Fibroblast of upper back skin (primary cell): ENCODE results near the gene SLC49A4.

ENCODE experiments used
- DNase-seq: peaks from one replicate; pipeline ENCODE4 v3.0.0-alpha.2; 2013

Gene SLC49A4

DNA sequence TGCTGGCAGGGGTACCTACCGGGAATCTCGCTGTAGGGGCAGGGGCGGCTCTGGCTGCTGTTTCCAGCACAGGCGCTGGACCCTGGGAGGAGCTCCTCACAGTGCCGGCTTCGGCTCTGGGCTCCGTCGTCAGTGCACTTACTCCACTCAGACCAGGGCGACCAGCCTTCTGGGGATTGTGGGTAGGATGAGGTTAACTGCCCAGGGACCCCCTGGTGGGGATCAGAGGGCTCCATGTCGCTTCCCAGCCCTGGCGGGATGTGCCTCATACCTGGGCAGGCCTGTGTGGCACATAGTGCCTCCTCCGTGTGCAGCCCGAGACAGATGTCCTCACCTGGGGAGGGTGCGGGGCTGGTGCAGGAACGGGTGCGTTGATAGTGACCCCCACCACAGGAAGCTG, 117.0 kb downstream of the SLC49A4 start:
- DNase-seq, result no peak

DNA sequence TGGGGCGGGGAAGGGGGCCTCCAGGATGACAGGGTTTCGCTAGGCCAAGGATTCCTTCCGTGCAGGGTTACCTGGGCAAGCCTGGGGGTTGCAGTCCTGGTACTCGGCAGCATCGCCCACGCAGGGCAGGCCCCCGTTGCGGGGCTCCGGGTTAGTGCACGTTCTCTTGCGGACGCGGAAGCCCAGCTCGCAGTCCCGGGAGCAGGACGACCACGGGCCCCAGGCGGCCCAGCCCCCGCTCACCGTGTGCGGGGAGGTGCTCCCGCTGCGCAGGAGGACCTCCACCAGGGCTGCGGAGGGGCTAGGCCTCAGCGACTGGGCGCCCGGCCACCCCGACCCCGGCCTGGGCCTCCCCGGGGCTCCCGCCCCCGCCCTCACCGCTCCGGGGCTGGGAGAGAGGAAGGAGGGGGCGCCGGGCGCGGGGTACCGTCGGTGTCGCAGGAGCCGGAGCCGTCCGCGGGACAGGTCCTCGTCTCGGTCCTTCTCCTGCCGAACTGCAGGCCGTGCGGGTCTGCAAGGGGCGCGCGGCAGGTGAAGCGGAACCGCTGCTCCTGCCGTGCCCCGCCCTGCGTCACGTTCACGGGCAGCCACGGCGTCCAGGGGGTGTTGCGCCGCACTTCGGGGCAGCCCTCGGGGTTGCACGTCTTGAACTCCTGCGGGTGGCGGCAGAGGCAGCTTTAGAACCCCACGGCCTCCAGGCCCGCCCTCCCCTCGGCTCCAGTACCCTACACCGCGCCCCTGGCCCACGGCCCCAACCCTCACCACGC, 118.1 kb downstream of the SLC49A4 start:
- DNase-seq, result no peak

DNA sequence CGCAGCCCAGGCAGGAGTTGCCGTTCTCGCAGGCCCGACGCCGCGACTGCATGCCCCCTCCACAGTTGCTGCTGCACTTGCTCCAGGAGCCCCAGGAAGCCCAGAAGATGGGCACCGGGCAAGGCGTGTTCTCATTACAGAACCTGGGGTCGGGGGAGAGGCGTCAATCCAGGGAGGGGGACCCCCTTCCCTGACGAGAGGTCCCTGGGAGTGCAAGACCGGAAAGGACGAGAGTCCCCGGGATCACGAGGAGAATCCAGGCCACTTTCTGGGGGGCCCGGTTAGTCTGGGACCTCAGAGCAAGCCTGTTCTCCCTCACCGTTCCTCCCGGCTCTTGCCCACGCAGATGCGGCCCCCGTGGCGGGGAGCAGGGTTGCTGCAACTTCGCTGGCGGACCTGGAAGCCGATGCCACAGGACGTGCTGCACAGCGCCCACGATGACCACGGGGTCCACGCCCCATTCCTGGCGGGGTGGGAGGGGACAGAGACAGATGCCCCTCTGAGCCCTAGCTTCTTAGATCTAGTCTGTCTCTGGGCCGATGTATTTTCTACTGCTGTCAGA, 118.8 kb downstream of the SLC49A4 start:
- no peak for DNase-seq

DNA sequence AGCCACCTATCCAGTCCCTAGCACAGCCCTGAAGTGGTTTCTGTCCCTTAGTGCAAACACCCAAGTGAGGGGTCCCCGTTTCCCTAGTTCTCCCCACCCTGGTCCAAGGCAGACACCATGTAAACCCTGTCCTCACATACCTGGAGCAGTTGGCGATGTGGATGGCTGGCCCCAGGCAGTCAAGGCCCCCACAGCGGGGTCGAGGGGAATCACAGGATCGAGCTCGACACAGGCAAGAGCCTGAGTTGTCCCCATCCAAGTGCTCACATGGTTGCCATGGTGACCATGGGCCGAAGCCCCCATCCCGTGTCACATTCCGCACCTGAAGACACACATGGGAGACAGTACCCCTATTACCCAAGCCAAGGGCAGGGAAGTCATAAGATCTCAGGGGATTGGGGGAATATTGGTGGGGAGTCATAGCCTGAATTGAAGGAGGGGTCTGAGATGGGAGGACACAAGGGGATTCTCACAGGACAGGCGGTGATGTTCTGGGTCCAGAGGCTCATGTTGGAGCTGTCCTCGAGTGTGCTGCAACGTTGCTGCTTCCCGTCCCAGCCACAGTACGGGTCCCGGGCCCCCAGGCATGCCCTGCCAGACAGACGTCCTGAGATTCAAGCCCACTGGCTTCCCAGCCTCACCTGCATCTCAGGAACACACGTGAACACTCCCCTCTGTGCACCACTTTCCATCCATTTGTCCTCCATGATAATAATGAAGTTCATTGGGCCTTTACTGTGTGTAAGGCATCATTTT, 120.6 kb downstream of the SLC49A4 start:
- no peak for DNase-seq

DNA sequence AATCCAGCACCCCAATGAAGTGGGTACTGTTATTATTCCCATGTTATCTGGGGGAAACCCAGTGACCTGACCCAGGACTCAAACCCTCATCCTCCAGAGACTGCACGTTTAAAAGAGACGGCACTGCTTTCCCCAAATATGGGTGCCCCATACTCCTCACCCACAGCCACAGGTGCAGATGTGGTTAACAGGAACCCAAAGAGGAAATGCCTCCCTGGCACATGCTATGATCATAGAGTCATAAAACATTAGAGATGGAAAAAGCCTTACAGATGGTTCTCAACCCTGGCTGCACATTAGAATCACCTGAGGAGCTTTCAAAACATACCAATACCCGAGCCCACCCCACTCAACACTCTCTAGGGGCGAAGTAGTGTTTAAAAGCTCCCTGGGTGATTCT, 121.2 kb downstream of the SLC49A4 start:
- no peak for DNase-seq

DNA sequence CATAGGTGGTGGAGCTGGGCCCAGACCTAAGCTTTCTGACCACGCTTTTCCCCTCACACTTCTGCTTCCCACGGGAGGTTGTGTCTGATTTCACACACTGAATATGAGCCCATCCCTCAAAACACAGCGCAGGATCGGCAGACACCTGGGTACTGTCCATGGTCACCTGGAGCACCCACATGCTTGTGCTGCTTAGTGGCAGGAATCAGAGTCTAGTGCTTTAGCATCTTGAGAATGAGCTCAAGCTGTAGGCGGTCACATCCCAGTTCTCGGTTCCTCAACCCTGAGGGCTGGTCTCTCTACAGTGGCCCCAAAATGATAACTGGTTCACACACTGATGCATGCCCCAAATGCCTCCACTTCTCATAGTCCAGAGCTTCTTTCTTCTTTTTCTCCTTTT, 121.7 kb downstream of the SLC49A4 start:
- DNase-seq, result no peak

DNA sequence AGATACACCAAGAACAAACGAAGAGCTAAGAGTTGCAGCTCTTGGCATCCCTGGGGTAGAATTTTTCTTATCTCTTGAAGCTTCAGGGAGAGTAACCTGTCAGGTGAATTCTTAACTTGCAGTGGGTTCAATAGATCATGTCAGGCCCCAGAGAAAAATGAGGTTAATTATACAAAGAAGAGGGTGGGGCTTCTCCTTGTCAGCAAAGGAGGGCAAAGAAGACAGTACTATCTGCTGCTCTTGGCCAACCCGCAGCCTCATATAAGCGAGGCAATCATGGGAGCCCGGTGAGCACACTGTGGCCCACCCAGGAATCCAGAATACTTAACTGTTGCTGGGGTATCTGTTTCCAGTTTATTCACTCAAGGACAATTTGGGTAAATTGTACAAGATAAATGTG, 122.5 kb downstream of the SLC49A4 start:
- no peak for DNase-seq

DNA sequence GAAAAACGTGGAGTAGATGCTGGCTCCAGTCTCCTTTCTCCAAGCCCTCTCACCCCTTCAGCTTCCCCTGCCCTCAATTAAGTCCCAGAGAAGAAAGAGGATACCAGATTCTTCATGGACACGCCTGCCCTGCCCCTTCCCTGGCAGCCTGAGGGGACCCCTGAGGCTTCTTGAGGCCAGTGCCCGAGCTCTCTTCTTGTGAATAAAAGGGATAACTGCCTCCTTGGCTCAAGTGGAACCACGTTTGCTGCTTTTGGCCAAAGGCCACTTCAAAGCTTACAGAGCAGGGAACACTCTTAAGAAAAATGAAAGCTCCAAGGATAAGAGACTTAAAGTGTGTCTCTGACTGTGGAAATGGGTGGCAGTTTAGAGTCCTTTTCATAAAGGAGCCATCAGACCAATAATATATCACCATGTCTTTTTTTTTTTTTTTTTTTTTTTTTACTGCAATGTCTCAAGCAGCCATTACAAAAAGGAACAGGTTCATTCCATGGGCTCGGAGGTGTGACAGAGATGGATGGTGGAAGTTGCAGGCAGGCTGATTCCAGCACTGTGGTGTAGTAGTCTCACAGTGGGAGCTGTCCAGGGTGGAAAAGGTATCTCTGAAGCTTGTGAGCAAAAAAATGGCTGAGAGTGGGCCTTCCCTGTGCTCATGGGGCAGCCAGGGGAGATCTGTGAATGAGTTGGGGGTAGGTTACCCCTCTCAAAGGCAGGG, 123.9 kb downstream of the SLC49A4 start:
- peak; percentile 10 for DNase-seq

DNA sequence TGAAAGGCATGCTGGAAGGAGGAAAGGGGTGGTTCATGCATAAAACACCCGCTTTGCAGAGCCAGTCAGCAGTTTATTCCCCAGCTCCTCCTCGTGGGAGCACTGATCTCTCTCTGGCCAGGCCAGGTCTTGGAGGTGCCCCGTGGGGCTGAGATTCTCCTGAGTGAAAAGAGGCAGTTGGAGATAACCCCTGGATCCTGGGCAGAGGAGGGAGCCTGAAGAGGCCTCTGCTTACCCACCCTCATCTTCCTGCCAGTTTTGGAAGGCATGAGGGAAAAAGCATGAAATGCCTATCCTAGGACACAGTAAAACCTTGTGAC, 124.4 kb downstream of the SLC49A4 start:
- DNase-seq, result no peak

DNA sequence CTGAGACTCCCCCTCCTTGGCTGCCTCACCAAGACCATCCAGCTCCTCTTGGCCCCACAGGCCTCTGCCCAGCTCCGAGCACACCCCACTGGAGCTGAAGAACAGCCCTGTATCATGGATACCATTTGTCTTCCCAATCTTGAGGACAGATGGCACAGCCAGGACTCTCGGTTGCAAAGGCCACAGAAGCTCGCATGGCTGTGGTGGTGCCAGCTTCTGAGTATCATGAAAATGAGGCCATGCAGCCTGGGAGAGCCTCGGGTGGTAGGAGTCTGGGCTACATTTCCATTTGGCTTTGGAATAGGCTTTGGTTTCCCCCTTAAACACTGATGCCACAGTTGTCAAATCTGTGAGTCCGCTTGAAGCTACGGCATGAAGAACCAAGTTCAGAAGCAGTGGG, 126.1 kb downstream of the SLC49A4 start:
- no peak for DNase-seq

DNA sequence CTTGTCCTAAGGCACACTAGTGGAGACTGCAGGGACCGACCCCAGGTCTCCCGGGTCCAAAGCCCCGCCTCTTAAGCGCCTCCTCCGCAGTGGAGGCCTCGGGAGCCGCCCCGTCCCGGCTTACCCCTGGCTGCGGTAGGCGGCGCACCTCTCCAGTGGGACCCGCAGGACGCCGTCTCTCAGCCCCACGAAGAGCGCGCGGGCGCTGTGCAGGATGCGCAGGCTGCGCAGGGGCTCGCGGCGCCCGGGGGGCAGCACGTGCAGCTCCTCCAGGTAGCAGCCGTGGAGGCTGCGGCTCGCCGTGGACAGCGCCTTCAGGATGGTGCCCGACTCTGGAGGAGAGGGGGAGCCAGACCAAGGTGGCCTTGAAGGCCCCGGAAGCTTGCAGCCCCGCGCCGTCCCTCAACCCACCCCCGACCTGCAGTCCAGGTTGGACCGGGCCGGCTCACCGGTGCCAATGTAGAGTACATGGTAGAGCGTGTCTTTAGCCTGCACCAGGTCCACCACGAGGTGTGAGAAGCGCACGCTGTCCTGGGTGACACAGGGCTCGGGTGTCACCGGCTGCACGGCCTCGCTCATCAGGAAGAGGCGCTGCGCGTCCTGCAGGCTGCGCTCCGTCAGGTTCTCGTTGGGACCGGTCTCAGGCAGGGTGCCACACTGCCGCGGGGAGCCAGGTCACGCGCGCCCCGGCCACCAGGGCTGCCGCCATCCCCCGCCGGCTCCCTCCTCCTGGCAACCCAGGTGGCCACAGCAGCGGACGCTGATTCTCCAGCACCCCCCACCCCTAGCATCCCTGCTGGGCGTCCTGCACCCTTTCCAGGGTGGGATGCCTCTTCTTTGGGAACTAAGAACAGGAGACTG, 127.2 kb downstream of the SLC49A4 start:
- no peak for DNase-seq

DNA sequence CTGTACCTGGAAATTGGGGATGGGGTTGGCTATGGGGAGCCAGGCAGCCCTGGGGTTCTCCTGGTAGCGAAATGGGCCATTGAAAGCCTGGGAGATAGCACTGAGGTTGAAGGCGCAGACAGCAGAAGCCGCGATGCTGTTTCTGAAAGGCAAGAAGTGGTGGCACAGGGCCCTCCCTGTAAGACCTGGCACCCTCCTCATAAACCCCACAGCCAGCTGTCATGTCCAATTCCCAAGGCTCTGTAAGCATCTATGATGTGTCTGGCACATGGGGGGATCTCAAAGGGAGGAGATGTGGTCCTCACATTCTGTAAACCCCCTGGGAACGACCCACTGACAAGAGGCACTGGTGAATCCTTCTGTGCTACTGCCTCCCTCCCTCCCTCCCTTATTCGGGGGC, 128.7 kb downstream of the SLC49A4 start:
- DNase-seq, result no peak

DNA sequence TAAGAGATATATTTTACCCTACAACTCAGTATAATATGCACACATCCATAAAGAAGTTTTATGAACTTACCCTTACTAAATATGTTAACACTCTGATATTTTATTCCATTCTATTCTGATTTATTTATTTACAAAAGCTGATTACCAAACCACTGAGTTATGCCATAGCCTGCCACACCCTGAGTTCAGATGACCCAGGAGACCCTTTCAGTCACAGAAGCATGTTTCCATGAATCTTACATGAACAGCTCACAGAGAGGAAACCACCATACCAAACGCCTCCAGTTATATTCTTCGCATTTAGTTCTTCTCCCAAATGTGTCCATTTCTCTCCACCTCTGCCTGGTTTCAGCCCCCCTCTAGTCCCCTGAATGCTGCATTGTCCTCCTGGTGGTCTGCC, 129.2 kb downstream of the SLC49A4 start:
- DNase-seq, result no peak

DNA sequence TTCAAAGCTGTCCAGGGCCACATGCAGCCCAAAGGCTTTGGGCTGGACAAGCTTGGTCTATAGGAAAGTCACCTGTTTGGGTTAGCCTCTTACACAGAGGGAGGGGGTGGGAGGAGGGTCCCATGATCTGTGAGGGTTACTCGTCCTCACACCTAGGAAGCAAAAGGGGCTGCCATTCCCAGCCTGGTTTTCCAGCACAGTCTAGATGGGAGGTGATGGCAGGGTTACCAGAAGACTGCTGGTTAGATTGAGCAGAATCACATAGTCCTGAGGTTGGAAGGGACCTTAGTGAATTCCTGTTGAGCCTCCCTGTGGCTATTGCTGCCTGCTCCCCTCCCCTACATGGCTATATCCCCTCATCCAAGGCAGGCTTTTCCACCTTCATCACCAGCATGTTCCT, 130.9 kb downstream of the SLC49A4 start:
- DNase-seq, result no peak

DNA sequence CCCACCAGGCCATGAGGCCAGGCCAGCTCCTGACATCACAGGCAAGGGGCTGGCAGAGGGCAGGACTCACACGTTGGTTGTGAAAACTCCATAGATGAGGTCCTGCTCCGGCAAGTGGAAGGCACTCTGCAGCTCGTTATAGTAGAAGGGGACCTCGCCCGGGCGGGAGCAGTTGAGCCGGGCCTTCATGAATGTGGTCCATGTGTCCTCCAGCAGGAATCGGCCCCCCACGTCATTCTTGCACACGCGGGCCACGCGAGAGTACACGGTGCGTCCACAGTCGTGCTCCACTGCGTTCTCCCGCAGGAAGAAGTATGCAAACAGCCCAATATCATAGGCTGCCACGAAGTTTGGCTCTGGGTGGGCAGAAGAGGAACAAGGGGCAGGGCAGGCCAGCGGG, 131.5 kb downstream of the SLC49A4 start:
- no peak for DNase-seq

DNA sequence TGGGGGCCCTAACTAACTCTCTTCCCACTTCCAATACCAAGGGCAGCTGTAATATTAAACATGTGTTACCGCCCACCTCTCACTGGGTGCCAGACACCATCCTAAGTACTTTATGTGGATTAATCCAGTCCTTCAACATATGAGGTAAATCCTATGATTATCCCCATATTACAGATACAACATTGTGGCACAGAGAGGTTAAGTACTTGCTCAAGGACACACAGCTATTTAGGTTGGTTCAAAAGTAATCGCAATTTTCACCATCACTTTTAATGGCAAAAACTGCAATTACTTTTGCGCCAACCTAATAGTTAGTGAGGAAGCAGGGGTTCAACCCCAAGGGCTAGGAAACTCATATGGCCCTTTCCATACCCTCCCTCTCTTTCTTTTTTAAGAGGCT, 131.9 kb downstream of the SLC49A4 start:
- no peak for DNase-seq

DNA sequence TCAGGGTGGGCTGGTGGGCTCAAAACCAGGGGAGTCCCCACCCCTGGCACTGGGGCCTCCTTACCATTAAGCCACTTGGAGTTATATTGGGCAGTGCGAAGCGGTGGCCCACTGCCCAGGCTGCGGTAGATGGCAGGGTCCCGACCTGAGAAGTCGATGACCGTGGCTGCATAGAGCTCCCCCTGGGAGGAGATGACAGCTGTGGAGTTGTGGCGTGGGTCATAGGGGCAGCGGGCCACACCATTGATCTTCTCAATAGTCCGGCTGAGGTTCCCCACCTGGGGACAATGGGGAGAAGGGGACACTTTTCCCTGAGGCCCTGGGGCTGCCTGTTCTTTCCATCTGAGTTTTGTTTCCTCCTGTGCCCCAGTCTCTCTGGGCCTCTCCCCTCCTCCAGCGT, 132.9 kb downstream of the SLC49A4 start:
- no peak for DNase-seq

DNA sequence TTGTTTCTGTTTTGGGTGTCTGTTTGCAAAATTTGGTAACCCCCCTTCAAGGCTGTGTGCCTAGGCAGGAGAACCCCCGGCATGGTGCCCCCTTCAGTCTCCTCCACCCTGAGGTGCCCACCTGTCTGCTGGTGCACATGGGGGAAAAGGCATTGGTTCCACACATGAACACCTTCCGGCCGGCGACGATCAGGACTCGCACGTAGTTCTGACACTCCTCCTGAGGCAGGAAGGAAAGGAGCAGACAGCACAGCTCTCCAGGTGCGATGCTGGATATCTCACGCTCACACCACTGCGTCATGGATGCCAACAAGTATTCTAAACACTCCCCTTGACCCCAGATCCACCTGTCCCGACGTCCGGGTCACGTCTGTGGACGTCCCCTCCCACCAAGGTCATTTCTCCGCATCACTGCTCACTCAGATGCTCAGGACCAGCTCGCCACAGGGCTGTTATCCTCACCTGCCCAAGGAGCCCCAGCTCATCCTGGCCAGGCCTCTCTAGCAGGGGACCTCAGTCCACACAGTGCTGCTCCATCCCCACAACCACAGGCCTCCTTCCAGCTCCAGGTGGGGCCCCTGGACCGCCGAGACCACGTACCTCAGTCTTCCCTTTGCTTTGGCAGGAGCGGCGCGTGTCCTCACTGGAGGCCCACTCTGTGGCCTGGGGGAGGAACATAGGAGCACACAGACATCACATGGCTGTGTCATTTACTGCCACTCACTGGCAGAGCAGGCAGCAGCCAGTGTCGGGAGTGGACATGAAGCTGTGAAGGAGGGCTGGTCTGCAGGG, 133.7 kb downstream of the SLC49A4 start:
- DNase-seq, result no peak

DNA sequence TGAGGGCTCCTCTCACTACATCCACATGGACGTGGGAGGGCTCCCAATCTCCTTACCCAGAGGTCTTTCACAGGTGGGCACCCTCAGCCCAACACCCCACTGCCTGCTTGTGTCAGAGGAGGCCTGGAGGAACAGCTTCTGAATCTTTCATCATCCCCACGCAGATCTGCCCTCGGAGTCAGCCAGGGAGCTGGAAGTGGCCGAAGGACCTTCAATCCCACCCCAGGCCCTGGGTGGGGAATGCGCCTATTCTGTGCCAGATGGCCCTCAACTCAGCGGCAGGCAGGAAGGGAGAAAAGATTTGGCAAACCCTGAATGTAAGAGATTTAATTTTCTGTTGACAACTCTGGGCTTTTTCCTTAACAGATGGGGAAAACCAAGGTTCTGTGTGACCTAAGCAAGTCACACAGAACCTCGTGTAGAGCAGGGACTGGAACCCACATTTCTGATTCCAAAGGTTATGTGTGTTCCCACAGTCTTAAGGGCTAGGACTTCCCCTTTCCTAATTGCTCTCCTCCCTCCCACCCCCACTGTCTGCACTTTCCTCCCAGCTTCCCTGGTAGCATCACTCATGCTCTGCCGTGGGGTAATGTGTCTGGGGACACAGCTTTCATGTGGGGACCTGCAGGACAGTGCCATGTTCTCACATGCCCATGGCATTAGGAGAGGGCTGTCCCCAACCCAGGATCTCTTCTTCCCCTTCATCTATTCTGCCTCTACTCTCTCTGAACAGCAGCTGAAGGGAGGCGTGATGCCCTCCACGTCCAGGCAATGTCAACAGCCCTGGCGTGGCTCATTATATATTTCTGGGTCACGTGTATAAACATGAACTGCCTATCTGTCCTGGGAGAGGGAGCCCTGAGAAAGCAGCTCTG, 134.6 kb downstream of the SLC49A4 start:
- DNase-seq, result no peak

DNA sequence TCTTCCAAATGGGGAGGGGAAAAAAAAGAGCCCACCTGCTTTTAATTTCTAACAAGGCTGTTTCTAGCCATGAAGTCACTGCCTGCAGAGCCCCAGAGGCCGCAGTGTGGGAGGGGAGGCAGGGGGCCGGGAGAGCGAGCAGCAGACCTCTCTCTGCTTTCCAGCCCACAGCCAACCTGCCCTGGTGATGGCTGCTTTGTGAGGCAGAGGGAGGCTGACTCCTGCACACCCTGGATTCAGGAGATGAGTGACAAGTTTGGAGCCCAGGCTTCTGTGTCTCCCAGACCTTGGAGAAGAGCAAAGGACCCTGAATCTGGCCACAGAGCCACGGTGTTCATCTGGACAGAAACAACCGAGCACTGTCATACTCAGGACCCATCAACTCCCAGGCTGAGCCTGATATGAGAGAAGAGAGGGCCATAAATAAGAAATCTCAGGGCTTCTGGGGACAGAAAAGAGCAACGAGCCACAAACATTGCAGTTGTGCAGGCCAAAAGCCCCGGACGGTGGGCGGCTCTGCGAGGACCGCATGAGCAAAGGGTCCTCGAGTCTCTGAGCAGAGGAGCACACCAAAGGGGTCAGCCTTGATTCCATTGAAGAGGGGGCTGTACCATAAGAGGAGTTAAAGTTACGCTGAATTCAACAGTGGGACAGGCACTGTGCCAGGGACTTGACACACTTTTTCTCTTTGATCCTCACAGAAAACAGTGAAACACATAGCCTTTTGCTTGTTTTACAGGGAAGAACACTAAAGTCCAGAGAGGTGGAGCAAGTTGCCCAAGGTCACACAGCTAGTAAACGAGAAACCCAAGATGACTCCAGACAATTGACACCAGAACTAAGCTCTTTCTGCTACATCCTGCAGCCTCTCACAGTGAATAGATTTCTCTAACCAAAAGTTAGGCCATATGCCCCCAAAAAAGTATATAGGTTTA, 135.5 kb downstream of the SLC49A4 start:
- DNase-seq, result no peak
